Hematopoietic multipotent progenitor cell (in vitro differentiated cells): Measurements from ENCODE around the gene EBF3. TPM values are rescaled to one million over a fixed set of nuclear protein-coding genes. Genes with fewer than 3 reads are reported as not detected.

Source experiments
- DNase-seq, 3 donors: peaks; one replicate each; pipeline ENCODE4 v3.0.0-alpha.2; 2011 to 2015; ENCODE audit warnings: low read depth in 2 of 3, low spot score in 2 of 3
- total RNA-seq: library from RNA; depleted of rRNA; stranded (reverse); fragments of >200 nt; gene quantifications from one replicate; pipeline ENCODE4 v1.2.3, GENCODE V29; 2012

The EBF3 gene
- total RNA-seq, 1 donor = not detected

- DNase-seq = peak in 1 of 3 donors; percentile 3
These were observed 8.3 kb upstream of the EBF3 start for GRCh38 chr10:129972145-129972965.

GRCh38 chr10:129971381-129972144, 7.5 kb upstream of the EBF3 start:
- DNase-seq = peak in 2 of 3 donors; percentile 73 to 74

GRCh38 chr10:129970465-129971364, 6.6 kb upstream of the EBF3 start:
- DNase-seq = peak in 1 of 3 donors; percentile 10

DNA sequence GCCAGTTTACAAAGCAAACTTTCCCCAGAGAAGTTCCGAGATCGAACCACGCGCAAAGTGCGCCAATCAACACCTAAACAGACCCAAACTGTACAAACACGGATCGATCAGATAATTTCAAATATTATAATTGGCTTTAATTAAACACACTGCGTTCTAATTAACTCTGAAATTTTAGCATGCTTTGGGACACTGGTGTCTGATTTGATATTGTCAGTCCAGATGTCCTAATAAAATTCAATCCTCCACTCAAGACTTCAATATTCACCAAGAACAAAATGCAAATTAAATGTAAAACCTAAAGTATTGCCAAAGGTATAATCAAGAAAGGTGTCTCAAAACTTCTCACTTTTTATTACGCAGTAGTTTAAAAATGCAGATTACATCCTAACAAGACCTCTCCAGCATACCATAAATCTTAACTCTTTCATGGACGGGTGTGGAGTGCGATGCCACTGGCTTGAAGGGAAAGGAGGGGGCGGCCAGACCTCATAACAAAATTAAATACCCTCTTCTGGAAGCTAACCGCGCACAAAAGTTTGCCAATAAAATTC, 5.9 kb upstream of the EBF3 start:
- DNase-seq = peak in 1 of 3 donors; percentile 10

DNA sequence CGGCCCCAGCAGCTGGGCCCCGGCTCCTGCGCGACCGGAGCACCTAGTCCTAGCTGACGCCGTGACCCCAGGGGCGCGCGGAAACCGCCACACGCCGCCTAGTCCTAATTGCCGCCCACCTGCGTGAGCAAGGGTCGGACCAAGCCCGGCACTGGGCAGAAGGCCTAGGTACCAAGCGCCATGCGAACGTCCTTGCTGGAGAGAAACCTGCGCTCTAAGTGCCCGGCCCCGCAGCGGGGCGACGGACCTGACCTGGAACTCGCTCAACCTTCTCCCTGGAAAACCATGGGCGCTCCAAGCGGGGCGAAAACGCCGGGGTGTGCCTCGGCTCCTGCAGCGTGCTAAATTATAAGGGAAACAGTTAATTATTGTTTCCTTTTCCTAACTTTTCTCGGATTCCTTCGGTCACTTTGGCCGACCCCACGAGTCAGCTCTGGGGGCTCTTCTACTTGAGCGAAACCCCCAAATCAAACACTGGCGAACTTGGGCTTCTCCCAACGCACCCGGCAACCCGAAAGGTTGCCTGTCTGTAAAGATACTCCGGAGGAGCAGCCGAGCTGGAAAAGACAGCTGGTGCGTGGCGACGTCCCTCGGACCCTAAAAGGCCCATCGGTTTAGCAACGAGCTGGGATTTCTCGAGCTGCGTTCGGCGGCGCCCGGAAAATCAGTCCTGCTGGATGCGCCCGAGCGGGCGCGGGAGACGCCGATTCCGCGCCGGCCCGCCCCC, 5.3 kb upstream of the EBF3 start:
- no peak for DNase-seq

GRCh38 chr10:129968853-129969183, 4.7 kb upstream of the EBF3 start:
- DNase-seq = peak in 2 of 3 donors; percentile 76 to 81

DNA sequence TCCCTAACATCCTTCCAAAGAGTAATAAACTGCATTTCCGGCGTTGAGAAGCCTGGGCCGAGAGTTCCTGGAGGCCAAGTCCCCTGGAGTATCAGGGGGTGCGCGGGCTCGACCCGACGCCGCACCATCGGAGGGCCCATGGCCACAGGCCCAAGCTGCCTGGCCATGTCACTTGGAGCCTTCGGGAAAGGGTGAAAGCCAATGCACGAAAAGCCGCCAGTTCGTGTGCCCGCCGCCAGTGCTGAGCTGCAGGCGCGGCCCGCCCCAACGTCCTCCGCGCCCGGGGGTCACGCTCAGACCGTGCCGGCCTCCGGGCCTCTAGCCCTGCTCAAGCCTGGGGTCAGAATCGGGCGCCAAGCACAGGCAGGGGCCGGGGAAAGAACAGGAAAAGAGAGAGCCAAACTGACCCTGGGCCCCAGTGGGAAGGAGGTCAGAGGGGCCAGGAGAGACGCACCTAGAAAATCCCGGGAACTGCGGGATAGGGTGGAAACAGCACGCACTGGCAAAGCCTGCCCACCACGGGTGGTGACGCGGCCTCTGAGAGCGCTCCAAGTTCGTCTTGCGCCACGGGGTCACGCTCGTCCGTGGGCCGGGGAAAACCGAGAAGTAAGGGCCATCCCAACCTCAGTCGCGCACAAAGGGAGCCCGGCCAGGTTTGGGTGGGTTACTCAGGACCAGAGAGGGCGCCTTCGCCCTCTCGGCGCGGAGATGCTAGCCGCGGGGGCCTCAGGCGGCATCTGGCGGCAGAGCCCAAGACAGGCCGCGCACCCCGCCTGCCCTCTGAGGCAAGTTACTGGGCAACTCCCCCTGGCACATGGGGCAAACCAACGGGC, 4.2 kb upstream of the EBF3 start:
- DNase-seq = no peak

GRCh38 chr10:129967579-129968019, 3.5 kb upstream of the EBF3 start:
- no peak for DNase-seq

GRCh38 chr10:129966889-129967578, 3.0 kb upstream of the EBF3 start:
- no peak for DNase-seq

DNA sequence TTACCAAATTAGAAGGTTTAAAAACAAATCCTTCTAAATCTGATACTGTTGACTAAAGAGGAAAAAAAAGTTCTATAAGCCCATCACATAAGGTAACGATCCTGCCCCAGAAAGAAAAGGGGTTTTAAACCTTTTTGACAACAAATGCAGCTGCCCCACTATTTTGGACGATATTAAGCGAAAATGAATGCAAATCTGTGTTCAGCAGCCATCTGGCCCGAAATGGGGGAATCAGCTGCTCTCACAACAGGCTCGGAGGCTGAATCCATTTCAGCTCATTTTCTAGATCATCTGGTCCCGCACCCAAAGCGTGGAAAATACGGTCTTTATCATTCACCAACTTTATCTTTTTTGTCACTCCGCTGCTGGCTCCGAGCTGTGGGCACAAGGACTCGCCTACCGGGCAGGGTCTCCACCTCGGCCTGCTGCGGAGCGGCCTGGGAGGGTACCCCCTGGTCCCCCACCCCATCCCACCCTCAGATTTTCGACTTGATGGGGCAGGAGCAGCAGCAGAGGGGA, 2.4 kb upstream of the EBF3 start:
- no peak for DNase-seq

- DNase-seq = no peak
These were observed 1.9 kb upstream of the EBF3 start for GRCh38 chr10:129965959-129966358.

GRCh38 chr10:129965425-129965808, 1.3 kb upstream of the EBF3 start:
- DNase-seq = no peak

GRCh38 chr10:129964611-129965424, 744 bp upstream of the EBF3 start:
- DNase-seq = no peak

DNA sequence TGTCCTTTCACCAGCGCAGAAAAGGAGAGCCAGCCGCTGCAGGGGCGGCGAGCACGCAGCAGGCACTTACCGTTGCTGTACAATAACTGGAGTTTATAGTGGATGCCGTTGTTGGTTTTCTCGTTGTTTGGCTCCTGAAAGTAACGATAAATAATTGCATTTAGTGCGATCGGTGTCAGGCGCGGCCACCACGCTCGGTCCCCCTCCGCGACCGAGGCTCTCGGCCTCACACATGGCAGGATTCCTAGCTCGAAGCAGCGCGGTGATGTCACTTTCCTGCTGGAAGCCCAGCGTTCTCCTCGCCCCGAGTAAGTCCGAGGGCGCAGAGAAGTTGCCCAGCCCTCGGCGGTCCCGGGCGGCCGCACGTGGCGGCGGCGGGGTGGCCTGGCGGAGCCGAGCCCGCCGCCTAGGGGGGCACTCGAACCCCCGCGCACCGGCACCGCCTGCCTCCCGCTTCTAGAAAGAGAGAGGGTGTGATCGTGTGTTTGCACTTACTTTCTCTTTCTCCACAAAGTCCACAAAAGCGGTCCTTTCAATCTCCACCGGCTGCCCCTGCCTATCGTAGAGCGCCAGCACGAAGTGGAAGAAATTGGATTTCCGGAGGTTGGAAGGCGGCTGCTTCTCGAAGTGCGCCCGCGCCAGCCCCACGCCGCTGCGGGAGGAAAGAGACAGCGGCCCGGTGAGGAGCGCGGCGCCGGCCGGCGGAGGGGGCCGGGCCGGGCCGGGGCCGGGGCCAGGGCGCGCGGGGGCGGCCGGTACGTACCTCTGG, 1.0 kb downstream of the EBF3 start:
- DNase-seq = peak in 1 of 3 donors; percentile 76

DNA sequence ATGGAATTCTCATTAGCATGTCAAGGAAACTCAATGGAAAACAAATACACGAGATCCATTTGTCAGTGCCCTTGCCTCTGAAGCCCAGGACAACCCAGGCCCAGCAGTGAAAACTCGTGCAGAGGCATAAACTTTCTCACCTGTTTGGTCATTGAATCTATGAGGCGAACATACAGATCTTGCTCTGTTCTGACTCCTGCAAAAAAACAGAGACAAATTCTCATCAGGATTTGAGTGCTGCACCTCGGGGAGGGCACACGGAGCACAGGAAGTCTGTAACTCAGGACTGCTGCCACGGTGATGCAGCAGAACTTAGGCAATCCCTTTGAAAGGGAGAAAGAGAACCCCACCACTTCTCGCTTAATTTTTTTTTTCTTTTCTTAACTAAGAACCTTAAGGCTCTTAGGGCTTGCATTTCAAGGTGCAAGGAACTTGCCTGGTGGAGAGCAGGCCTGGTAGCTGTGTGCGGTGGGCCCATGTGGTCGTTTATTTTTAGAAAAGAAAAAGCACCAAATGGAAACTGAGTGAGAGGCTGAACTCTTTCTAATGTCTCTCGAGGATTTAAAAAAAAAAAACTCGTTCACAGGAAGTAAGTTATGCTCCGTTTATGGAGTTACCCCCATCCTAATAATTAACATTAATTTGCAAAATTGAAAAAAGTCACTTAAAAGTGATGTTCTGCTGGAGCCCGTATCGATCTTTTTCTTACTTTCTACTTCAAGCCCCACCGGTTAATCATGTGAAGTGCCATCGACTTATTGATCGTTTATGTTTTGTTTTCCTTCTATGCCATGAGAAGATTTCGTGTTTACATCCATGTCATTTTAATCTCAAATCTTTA, 1.8 kb downstream of the EBF3 start:
- peak in 1 of 3 donors; percentile 47 for DNase-seq
